Activated CD8-positive, alpha-beta memory T cell treated with anti-CD3 and anti-CD28 coated beads, Interleukin-2, amount 50 U/mL, for 4 hours (primary cell): ENCODE results near the gene NUDT4.
"Not testable (repeated sequence)": the region's sequence is repeated elsewhere in the genome, so short reads cannot be mapped to it uniquely, and the experiment has no call there.

ENCODE experiments used
- DNase-seq: peaks from one replicate; pipeline ENCODE4 v3.0.0-alpha.2; 2020

The NUDT4 gene

GRCh38 chr12:93432031-93432430, 54.3 kb downstream of the NUDT4 start:
- DNase-seq: not testable (repeated sequence)

- no peak for DNase-seq
Measured at GRCh38 chr12:93434256-93434865, 56.6 kb downstream of the NUDT4 start.

- DNase-seq: no peak
Measured at GRCh38 chr12:93438266-93439050, 60.7 kb downstream of the NUDT4 start.

GRCh38 chr12:93440043-93440835, 62.5 kb downstream of the NUDT4 start:
- DNase-seq: no peak

- peak; percentile 34 for DNase-seq
Measured at GRCh38 chr12:93441081-93441616, 63.4 kb downstream of the NUDT4 start.

- peak; percentile 97 for DNase-seq
Measured at GRCh38 chr12:93441617-93442410, 64.1 kb downstream of the NUDT4 start, which contains the start of gene UBE2N. Gene UBE2N (minus strand): TSS chr12:93441947. CDS start chr12:93441884, 63 bp downstream.

GRCh38 chr12:93442411-93443340, 65.0 kb downstream of the NUDT4 start:
- DNase-seq: no peak

GRCh38 chr12:93443576-93443975, 65.9 kb downstream of the NUDT4 start:
- DNase-seq: no peak

GRCh38 chr12:93447555-93448290, 70.0 kb downstream of the NUDT4 start:
- DNase-seq: no peak

- no peak for DNase-seq
Measured at GRCh38 chr12:93448796-93449195, 71.1 kb downstream of the NUDT4 start.

- DNase-seq: no peak
Measured at GRCh38 chr12:93449277-93449676, 71.6 kb downstream of the NUDT4 start.

GRCh38 chr12:93451423-93452158, 73.9 kb downstream of the NUDT4 start:
- no peak for DNase-seq

- no peak for DNase-seq
Measured at GRCh38 chr12:93453633-93454032, 75.9 kb downstream of the NUDT4 start.

GRCh38 chr12:93456077-93456476, 78.4 kb downstream of the NUDT4 start:
- DNase-seq: no peak
